ENCODE data around the gene RNF32. TPM values are rescaled to one million over a fixed set of nuclear protein-coding genes. Genes with fewer than 3 reads are reported as not detected.
A peak's percentile ranks its signal among the peaks of the same experiment; 100 is the strongest.

Gene RNF32
- polyA plus RNA-seq (ENCODE audit: low read depth in 6 of 6), result 1 to 10 TPM in 5 of 6 donors, not detected in 1; 1.3 to 3.4 (median 2.8) TPM

DNA sequence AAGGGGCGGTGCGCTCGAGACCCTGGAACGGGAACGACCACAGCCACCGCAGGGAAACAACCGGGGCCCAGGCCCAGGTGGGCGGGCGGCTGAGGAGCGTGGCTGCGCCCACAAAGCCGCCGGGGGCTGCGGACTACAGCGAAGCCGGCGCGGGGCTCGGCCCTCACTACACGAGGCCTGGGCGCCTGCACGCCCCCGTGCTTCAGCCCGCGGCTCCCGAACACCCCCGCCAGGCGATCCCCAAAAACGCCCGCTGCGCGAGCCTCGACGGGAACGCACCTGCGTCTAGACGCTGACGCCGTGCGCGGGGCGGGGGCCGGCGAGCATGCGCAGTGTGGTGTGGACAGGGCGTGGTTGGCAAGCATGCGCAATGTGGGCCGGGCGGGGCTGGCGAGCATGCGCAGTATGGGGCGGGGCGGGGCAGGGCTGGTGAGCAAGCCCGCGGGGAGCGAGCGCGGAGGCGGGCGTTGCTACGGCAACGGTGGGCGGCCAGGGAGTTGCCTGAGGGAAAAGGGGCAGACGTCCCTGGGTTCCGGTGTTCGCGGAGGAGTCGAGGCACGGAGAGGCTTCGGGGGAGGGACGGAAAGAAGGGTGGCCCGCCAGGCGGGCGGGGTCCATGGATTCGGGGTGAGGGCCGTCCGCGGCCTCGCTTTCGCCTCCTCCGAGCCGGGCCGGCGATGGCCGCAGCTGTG is at the start of gene RNF32:
Gene RNF32 (plus strand): TSS at position 518 of the 692 bp plus-strand sequence. CDS start 3,104 bp downstream, outside the sequence.
- ATAC-seq (ENCODE audit: low read depth in 2 of 2), result peak; percentile 75 to 79
- Mint-ChIP-seq H3K27me3 (peaks cover 0 to 16% (median 5%) of the 10 kb centered on the region in 3 donors), H3K4me1 (peaks cover 16 to 25% (median 22%) of the 10 kb centered on the region in 3 donors), H3K27ac (peak within 1 kb of the TSS; percentile 93 to 99 (median 96)), H3K36me3 (peaks cover 0 to 6% of the 10 kb centered on the region in 2 donors), H3K9me3 (peaks cover 0 to 6% (median 0%) of the 10 kb centered on the region in 7 donors), H3K4me3 (peak within 1 kb of the TSS; percentile 81 to 96 (median 92))
- DNase-seq, result peak; percentile 96

DNA sequence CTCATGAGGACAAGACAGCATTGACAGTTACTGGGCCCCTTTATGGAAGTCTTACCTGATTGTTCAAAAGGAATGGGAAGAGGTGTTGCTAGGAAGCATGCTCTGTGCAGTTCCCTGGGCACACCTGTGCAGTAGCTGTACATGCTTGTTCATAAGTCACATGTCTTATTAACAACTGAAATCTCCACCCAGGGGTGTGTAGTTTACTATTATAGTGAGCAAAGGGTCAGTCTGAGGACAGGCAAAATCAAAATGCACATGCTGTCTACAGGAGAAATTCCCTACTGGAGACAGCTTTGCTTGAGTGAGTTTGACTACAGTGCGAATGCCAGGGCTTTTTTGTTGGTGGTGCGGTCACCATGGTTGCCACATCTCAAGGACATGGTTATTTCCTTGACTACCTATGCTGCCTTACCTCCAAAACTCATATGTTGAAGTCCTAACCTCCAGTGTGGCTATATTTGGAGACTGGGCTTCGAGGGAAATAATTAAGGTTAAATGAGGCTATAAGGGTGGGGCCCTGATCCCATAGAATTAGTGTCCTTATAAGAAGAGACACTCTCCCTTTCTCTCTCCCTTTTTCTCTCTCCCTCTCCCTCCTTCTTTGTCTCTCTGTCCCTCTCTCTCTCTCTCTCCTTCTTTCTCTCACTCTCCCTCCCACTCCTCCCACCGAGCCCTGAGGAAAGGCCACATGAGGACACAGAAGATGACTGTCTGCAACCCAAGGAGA is 48.3 kb upstream of the RNF32 start:
- Mint-ChIP-seq H3K9me3 (peaks cover 6 to 42% (median 14%) of the 10 kb centered on the region in 7 donors), H3K36me3 (peaks cover 25 to 35% of the 10 kb centered on the region in 2 donors), H3K4me3 (no peak overlapping the region), H3K4me1 (no peaks in the 10 kb centered on the region), H3K27ac (peak overlapping the region in 1 of 6 donors; percentile 82), H3K27me3 (peaks cover 1 to 16% (median 15%) of the 10 kb centered on the region in 3 donors)
- DNase-seq, result no peak
- no peak for ATAC-seq (ENCODE audit: low read depth in 2 of 2)

DNA sequence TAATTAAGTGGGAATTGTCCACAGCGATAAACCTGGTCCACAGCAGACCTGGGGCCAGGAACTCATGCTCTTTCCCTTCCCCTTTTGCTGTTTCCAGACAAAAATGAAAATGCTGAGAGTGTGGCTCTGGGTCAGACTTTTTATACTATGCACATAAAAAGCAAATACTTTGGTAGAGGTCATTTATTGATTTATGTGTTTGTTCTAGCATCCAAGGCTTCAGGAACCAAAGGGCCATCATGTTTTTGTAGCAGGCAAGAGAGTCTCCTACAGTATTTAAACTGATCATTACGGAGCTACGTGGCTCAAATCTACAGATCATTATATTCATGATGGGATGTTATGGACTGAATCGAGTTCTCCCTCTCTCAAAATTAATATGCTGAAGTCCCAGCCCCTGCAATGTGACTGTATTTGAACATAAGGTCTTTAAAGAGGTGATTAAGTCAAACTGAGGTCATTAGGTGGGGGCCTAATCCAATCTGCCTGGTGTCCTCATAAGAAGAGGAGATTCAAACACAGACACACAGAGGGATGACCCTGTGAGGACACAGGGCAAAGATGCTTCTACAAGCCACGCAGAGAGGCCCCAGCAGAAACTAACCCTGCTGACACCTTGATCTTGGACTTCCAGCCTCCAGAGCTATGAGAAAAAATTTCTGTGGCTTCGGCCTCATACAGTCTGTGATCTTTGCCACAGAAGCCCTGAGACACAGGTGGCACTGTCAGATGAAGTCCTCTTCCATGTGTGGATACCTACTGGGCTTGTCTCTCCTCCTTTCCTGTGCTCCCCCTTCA is 46.1 kb upstream of the RNF32 start:
- DNase-seq, result no peak
- Mint-ChIP-seq H3K27me3 (peaks cover 0 to 17% (median 16%) of the 10 kb centered on the region in 3 donors), H3K27ac (no peak overlapping the region), H3K4me1 (no peaks in the 10 kb centered on the region), H3K4me3 (no peak overlapping the region), H3K36me3 (peaks cover 24 to 35% of the 10 kb centered on the region in 2 donors), H3K9me3 (peaks cover 6 to 47% (median 15%) of the 10 kb centered on the region in 7 donors)
- no peak for ATAC-seq (ENCODE audit: low read depth in 2 of 2)

DNA sequence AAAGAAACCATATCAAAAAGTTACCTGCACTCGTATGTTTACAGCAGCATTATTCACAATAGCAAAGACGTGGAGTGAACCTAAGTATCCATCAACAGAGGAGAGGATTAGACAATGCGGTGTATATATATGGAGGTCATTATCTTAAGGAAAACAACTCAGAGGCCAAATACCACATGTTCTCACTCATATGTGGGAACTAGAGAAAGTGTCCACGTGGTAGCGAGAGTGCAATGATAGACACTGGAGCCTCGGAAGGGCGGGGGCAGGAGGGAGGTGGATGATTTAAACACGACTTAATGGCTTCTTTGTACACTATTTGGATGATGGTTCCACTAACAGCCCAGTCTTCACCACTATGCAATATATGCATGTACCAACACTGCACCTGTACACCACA is 40.1 kb upstream of the RNF32 start:
- Mint-ChIP-seq H3K27ac (no peak overlapping the region), H3K4me1 (no peaks in the 10 kb centered on the region), H3K27me3 (peaks cover 9 to 18% (median 14%) of the 10 kb centered on the region in 3 donors), H3K36me3 (no peaks in the 10 kb centered on the region), H3K9me3 (peaks cover 0 to 9% (median 2%) of the 10 kb centered on the region in 7 donors), H3K4me3 (no peak overlapping the region)
- ATAC-seq (ENCODE audit: low read depth in 2 of 2), result no peak
- no peak for DNase-seq

DNA sequence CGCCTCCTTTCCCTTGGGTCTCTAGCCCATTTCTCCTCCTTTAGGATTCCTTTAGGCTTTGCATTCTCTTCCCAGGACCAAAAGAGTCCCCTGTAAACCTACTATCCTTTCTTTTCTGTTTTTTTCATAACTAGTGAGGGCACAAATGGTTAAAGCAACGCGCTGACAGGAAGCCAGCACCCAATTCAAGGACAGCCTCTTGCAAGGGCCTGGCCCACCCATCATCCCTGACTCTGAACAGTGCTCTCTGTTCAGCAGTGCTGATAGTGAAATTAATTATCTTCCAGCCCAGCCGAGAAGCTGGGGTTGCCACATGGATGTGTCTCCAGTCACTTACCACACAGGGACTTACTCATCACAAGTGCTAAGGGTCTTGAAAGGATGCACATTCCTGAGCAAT is 38.3 kb upstream of the RNF32 start:
- peaks cover 0 to 9% (median 2%) of the 10 kb centered on the region in 7 donors for H3K9me3 Mint-ChIP-seq
- H3K4me3 Mint-ChIP-seq, result no peak overlapping the region
- ATAC-seq (ENCODE audit: low read depth in 2 of 2), result no peak
- peaks cover 13 to 20% (median 17%) of the 10 kb centered on the region in 3 donors for H3K27me3 Mint-ChIP-seq
- no peaks in the 10 kb centered on the region for H3K36me3 Mint-ChIP-seq
- DNase-seq, result no peak
- H3K27ac Mint-ChIP-seq, result peak overlapping the region in 1 of 6 donors; percentile 4
- H3K4me1 Mint-ChIP-seq, result no peaks in the 10 kb centered on the region

DNA sequence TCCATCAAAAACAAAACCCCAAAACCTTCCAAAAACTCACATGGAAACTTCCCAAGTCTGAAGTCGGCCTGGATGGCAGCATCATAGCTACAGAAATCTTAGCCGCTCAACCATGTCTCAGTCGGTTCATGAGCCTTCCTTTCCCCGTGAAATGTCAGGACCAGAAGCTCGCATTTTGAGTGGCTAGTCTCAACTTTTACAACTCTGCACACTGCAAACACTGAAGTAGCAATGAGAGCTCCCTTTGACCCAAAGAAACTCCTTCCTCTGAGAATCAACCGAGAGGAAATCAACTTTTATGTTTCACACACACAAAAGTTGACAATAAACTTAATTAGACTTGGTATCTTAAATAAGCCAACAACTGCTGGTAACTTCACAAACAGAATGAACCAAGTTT is 37.6 kb upstream of the RNF32 start:
- Mint-ChIP-seq H3K27ac (no peak overlapping the region), H3K4me3 (no peak overlapping the region), H3K36me3 (no peaks in the 10 kb centered on the region), H3K9me3 (peaks cover 0 to 8% (median 2%) of the 10 kb centered on the region in 7 donors), H3K27me3 (peaks cover 15 to 23% (median 22%) of the 10 kb centered on the region in 3 donors), H3K4me1 (peaks cover 0 to 4% (median 0%) of the 10 kb centered on the region in 3 donors)
- ATAC-seq (ENCODE audit: low read depth in 2 of 2) (no peak), DNase-seq (no peak)

DNA sequence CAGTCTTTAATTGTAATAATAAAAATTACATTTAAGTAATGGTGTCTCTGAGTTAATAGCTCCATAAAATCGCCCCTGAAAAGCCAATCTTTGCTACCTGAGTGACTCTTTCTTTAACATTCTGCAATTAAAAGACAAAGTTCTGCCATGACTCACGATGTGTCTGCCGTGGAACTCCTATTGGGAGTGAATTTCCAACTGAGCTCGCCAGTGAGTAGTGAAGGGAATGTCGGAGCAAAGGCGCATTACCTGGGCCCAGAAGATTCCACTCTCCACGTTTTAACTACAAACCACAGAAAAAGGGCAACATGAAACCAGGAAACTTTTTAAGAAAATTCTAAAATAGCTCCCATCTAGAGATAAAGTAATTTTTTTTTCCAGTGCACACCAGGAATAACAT is 36.9 kb upstream of the RNF32 start:
- Mint-ChIP-seq H3K27ac (no peak overlapping the region), H3K27me3 (peaks cover 21 to 28% (median 26%) of the 10 kb centered on the region in 3 donors), H3K4me3 (no peak overlapping the region)

DNA sequence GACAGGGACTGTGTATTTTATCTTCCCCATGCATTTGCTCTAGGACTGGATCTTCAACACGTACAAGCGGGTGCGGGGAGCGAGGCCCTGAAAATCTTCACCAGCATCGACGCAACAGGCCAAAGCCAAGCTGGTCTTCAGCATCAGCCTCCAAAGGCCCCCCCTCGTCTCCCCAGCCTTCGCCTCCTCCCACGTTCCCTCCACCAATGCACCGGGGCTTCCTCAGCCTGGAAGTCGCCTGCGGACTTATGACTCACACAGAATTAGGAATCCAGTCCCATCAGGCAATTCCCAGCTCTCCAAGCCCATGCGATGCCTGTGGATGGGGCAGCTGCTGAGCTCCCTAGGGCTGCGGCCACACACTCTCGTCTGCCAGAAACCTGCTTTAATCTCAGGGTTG is 36.3 kb upstream of the RNF32 start:
- H3K4me1 Mint-ChIP-seq, result peaks cover 4 to 6% (median 5%) of the 10 kb centered on the region in 3 donors
- no peak for ATAC-seq (ENCODE audit: low read depth in 2 of 2)
- no peak overlapping the region for H3K4me3 Mint-ChIP-seq
- H3K36me3 Mint-ChIP-seq, result no peaks in the 10 kb centered on the region
- no peaks in the 10 kb centered on the region for H3K9me3 Mint-ChIP-seq
- DNase-seq, result no peak
- peaks cover 27 to 35% (median 33%) of the 10 kb centered on the region in 3 donors for H3K27me3 Mint-ChIP-seq
- H3K27ac Mint-ChIP-seq, result no peak overlapping the region

More for the DNA sequence above, 36.9 kb upstream of the RNF32 start:
- ATAC-seq (ENCODE audit: low read depth in 2 of 2), result no peak
- Mint-ChIP-seq H3K9me3 (peaks cover 0 to 2% (median 0%) of the 10 kb centered on the region in 7 donors), H3K36me3 (no peaks in the 10 kb centered on the region), H3K4me1 (peaks cover 2 to 6% (median 5%) of the 10 kb centered on the region in 3 donors)
- DNase-seq, result no peak

DNA sequence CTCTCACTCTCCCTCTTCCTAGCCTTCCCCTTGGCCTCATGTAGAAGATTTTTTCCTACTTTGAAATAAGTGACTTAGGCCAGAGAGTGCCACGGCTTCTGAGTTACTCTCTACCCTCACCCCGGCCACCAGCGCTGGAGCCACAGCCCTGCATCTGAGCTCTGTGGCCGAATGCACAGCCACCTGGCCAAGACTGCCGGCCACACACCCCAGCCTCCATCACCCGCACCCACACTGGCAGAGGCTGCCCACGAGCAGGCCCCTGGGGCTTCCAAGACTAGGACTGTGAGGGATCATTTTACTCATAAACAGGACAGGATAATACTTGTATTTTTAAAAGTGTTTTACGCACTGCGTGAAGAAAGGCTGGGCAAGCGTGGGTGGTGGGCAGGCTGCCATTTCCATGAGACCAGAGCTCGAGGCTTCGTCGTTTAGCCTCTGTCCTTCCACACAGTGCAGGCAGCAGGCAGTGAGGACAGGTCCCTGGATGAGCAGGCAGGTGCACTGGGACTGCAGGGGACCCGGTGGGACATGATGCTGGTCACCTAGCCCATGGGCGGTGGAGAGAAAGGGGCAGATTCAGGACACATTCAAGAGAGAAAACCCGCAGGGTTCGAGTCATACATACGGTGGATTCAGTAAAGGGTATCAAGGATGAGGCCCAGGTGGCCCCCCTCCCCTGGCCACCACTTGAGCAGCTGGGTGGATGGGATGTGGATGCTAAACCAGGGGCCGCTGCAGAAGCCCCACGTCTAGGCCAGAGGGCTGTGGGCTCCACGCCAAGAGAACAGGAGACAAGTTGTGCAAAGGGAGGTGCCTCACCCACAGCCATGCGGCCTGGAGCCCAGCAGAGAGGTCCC is 35.5 kb upstream of the RNF32 start:
- ATAC-seq (ENCODE audit: low read depth in 2 of 2) (no peak), DNase-seq (no peak)
- no peaks in the 10 kb centered on the region for H3K36me3 Mint-ChIP-seq
- no peak overlapping the region for H3K4me3 Mint-ChIP-seq
- peaks cover 30 to 39% (median 39%) of the 10 kb centered on the region in 3 donors for H3K27me3 Mint-ChIP-seq
- H3K9me3 Mint-ChIP-seq, result no peaks in the 10 kb centered on the region
- peaks cover 4 to 6% (median 5%) of the 10 kb centered on the region in 3 donors for H3K4me1 Mint-ChIP-seq
- no peak overlapping the region for H3K27ac Mint-ChIP-seq

DNA sequence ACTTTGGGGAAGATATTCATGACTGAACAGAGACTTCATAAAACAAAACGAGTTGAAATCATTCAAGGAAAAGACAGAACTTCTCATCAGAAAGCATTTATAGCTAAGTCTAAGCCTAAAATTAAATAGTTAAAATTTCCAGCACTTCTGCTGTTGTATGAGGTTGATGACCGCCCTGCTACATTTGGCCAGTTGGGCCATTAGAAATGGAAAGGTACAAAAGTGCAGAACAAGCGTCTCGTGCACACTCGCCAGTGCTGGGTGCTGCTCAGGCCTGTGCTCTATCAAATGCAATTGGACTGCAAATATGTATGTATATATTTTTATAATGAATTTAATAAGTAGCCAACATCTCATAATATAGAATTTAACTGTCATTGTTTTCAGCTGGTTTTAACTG is 34.4 kb upstream of the RNF32 start:
- ATAC-seq (ENCODE audit: low read depth in 2 of 2), result no peak
- Mint-ChIP-seq H3K27ac (no peak overlapping the region), H3K4me3 (no peak overlapping the region), H3K36me3 (no peaks in the 10 kb centered on the region), H3K4me1 (peaks cover 4 to 6% (median 5%) of the 10 kb centered on the region in 3 donors), H3K27me3 (peaks cover 37 to 48% (median 46%) of the 10 kb centered on the region in 3 donors), H3K9me3 (no peaks in the 10 kb centered on the region)
- DNase-seq, result no peak

DNA sequence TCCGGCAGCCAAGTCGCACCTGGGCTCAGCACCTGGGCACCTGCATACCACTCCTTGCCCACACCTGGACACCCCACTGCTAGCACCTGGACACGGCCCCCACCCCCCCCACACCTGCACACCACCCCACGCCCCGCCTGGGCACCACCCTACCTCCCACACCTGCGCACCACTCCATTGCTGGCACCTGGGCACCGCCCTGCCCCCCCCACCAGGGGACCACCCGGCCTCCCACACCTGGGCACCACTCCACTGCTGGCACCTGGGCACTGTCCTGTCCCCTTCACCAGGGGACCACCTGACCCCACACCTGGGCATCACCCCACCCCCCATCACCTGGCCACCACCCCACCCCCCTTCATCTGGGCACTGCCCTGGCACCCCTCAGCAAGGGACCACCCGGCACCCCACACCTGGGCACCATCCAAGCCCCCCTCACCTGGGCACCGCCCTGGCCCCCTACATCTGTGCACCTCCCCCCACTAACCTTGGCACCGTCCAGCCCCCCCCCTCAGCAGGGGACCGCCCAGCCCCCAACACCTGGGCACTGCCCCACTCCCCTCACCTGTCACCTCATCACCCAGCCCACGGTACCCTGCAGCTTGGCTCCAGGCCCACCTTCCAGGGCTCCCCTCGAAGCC is 33.8 kb upstream of the RNF32 start:
- DNase-seq (no peak), ATAC-seq (ENCODE audit: low read depth in 2 of 2) (no peak)
- no peaks in the 10 kb centered on the region for H3K36me3 Mint-ChIP-seq
- H3K4me1 Mint-ChIP-seq, result peaks cover 4 to 6% (median 5%) of the 10 kb centered on the region in 3 donors
- no peak overlapping the region for H3K27ac Mint-ChIP-seq
- no peaks in the 10 kb centered on the region for H3K9me3 Mint-ChIP-seq
- H3K4me3 Mint-ChIP-seq, result peak overlapping the region in 3 of 8 donors; percentile 23 to 87 (median 64)
- H3K27me3 Mint-ChIP-seq, result peaks cover 38 to 50% (median 46%) of the 10 kb centered on the region in 3 donors
